GM23338 (cell line): Measurements from ENCODE around the gene CD80. TPM values are rescaled to one million over a fixed set of nuclear protein-coding genes. Genes with fewer than 3 reads are reported as not detected.
A peak's percentile ranks its signal among the peaks of the same experiment; 100 is the strongest.

Source experiments
- ATAC-seq: fragments of 200-7000 bp; cut with Tn5 transposase; 3 replicates; pipeline ENCODE4 v1.9.1; 2020
- DNase-seq: peaks from one replicate; pipeline ENCODE4 v3.0.0-alpha.2; 2015; ENCODE audit warnings: low spot score
- H2AFZ ChIP-seq: fragments of 200-600 bp; sonication (generic); 2 replicates; pipeline ENCODE4 v1.8.0; 2016; ENCODE audit warnings: antibody characterized with exemption, mild to moderate bottlenecking, moderate library complexity
- H3F3A ChIP-seq: fragments of 200-600 bp; sonication (generic); replicated peaks from 2 replicates; pipeline ENCODE4 v1.8.0; 2017; ENCODE audit warnings: antibody characterized with exemption, mixed run types, low read depth
- H3K27ac ChIP-seq: fragments of 200-600 bp; sonication (generic); 2 replicates; pipeline ENCODE4 v1.6.1; 2016; ENCODE audit warnings: low read depth
- H3K27me3 ChIP-seq: fragments of 200-600 bp; sonication (generic); 2 replicates; pipeline ENCODE4 v1.8.0; 2016; ENCODE audit warnings: mild to moderate bottlenecking, mixed run types, moderate library complexity; ENCODE audit not compliant: insufficient read depth
- H3K36me3 ChIP-seq: fragments of 200-600 bp; sonication (generic); 2 replicates; pipeline ENCODE4 v1.8.0; 2016; ENCODE audit warnings: mild to moderate bottlenecking; ENCODE audit not compliant: insufficient read depth
- H3K4me1 ChIP-seq: fragments of 200-600 bp; sonication (generic); 2 replicates; pipeline ENCODE4 v1.8.0; 2016; ENCODE audit warnings: mild to moderate bottlenecking, moderate library complexity; ENCODE audit not compliant: insufficient read depth
- H3K4me2 ChIP-seq: fragments of 200-600 bp; sonication (generic); 2 replicates; pipeline ENCODE4 v1.7.1; 2017; ENCODE audit warnings: mixed run types
- H3K4me3 ChIP-seq: fragments of 200-600 bp; sonication (generic); 2 replicates; pipeline ENCODE4 v1.6.1; 2016; ENCODE audit warnings: mixed run types
- H3K79me2 ChIP-seq: fragments of 200-600 bp; sonication (generic); replicated peaks from 2 replicates; pipeline ENCODE4 v1.8.0; 2017; ENCODE audit warnings: mild to moderate bottlenecking; ENCODE audit not compliant: insufficient read depth
- H3K9me2 ChIP-seq: fragments of 200-600 bp; sonication (generic); 2 replicates; pipeline ENCODE4 v1.8.0; 2017; ENCODE audit not compliant: insufficient read depth
- H4K20me1 ChIP-seq: fragments of 200-600 bp; sonication (generic); replicated peaks from 2 replicates; pipeline ENCODE4 v1.8.0; 2017; ENCODE audit warnings: mild to moderate bottlenecking; ENCODE audit not compliant: insufficient read depth
- H3K27ac Mint-ChIP-seq: 2 replicates; pipeline ENCODE4 v1.8.0; 2020; ENCODE audit warnings: inconsistent platforms, mild to moderate bottlenecking, moderate library complexity, mixed read lengths
- H3K27me3 Mint-ChIP-seq: 3 replicates; pipeline ENCODE4 v1.8.0; 2022; ENCODE audit warnings: low read depth, mild to moderate bottlenecking, moderate library complexity, mixed read lengths, inconsistent platforms; ENCODE audit not compliant: insufficient read depth, poor library complexity
- H3K36me3 Mint-ChIP-seq: 3 replicates; pipeline ENCODE4 v1.8.0; 2021; ENCODE audit warnings: low read depth, mild to moderate bottlenecking, inconsistent platforms, moderate library complexity, mixed read lengths
- H3K4me1 Mint-ChIP-seq: 3 replicates; pipeline ENCODE4 v1.8.0; 2020; ENCODE audit warnings: mild to moderate bottlenecking, inconsistent platforms, mixed read lengths
- H3K4me3 Mint-ChIP-seq: 3 replicates; pipeline ENCODE4 v1.8.0; 2021; ENCODE audit warnings: moderate library complexity, mild to moderate bottlenecking, inconsistent platforms, mixed read lengths
- H3K9me3 Mint-ChIP-seq: 3 replicates; pipeline ENCODE4 v1.8.0; 2020; ENCODE audit warnings: moderate library complexity, mild to moderate bottlenecking, inconsistent platforms, mixed read lengths
- CREB1 ChIP-seq: fragments of 250-450 bp; sonication (Bioruptor Pico); IDR thresholded peaks from 2 replicates; pipeline ENCODE4 v1.5.0; 2020; ENCODE audit warnings: low read depth, mild to moderate bottlenecking, moderate library complexity
- EZH2phosphoT487 ChIP-seq: fragments of 200-600 bp; sonication (generic); IDR thresholded peaks from one replicate; pipeline ENCODE4 v1.8.1; 2018; ENCODE audit warnings: antibody characterized with exemption; ENCODE audit not compliant: unreplicated experiment
- JUNB ChIP-seq: IDR thresholded peaks from one replicate; pipeline ENCODE4 v1.6.1; 2016; ENCODE audit warnings: antibody characterized with exemption; ENCODE audit not compliant: unreplicated experiment
- NANOG ChIP-seq: IDR thresholded peaks from 2 replicates; pipeline ENCODE4 v1.6.1; 2016; ENCODE audit warnings: antibody characterized with exemption, borderline replicate concordance
- POLR2AphosphoS5 ChIP-seq: IDR thresholded peaks from 2 replicates; pipeline ENCODE4 v1.6.1; 2016; ENCODE audit warnings: antibody characterized with exemption, low read depth
- ZNF114 ChIP-seq: fragments of 250-450 bp; sonication (Bioruptor Pico); IDR thresholded peaks from 2 replicates; pipeline ENCODE4 v1.5.0; 2020; ENCODE audit warnings: mild to moderate bottlenecking, moderate library complexity
- ZNF331 ChIP-seq: fragments of 250-450 bp; sonication (Bioruptor Pico); IDR thresholded peaks from 2 replicates; pipeline ENCODE4 v1.5.0; 2020; ENCODE audit warnings: low read depth, mild to moderate bottlenecking, moderate library complexity
- polyA plus RNA-seq: library from polyadenylated mRNA; unstranded; fragments of >200 nt; fragmentation: Nextera tagmentation; extraction: Ambion mirVana; gene quantifications from 2 replicates; pipeline ENCODE4 v1.2.1, GENCODE V29; 2016
- total RNA-seq: library from RNA; depleted of rRNA; stranded (reverse); fragments of >200 nt; shearing (Covaris generic); gene quantifications from 2 replicates; pipeline ENCODE4 v1.2.3, GENCODE V29; 2014
- TF ChIP-seq, protein P1 (sequence below): fragments of 250-450 bp; sonication (Bioruptor Pico); IDR thresholded peaks from 2 replicates; pipeline ENCODE4 v1.5.0; 2020; ENCODE audit warnings: mild to moderate bottlenecking, moderate library complexity
- TF ChIP-seq, protein P2 (sequence below): IDR thresholded peaks from one replicate; pipeline ENCODE4 v1.6.1; 2018; ENCODE audit warnings: antibody characterized with exemption; ENCODE audit not compliant: unreplicated experiment

The CD80 gene
- total and polyA plus RNA-seq, 2 experiments from 2014 or later, result not detected

DNA sequence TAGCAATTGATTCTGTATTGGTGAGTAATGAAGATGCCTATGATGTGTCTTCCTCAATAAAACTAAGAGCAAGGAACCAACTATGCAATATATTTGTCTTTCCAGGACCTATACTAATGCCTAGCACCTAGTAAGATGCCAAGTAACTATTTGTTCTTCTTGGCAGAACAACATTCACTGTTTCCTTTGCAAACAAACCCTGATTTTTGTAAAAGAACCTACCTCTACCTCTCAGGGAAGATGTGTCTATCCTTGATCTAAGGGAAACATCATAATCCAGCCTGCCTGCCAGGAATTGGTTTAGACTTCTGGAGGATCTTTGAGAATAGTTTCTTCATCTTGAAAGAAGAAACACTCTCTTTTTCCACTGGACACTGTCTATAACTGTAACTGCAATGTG is 16.1 kb upstream of the CD80 start (continued):
- TF ChIP-seq, protein P1, sequence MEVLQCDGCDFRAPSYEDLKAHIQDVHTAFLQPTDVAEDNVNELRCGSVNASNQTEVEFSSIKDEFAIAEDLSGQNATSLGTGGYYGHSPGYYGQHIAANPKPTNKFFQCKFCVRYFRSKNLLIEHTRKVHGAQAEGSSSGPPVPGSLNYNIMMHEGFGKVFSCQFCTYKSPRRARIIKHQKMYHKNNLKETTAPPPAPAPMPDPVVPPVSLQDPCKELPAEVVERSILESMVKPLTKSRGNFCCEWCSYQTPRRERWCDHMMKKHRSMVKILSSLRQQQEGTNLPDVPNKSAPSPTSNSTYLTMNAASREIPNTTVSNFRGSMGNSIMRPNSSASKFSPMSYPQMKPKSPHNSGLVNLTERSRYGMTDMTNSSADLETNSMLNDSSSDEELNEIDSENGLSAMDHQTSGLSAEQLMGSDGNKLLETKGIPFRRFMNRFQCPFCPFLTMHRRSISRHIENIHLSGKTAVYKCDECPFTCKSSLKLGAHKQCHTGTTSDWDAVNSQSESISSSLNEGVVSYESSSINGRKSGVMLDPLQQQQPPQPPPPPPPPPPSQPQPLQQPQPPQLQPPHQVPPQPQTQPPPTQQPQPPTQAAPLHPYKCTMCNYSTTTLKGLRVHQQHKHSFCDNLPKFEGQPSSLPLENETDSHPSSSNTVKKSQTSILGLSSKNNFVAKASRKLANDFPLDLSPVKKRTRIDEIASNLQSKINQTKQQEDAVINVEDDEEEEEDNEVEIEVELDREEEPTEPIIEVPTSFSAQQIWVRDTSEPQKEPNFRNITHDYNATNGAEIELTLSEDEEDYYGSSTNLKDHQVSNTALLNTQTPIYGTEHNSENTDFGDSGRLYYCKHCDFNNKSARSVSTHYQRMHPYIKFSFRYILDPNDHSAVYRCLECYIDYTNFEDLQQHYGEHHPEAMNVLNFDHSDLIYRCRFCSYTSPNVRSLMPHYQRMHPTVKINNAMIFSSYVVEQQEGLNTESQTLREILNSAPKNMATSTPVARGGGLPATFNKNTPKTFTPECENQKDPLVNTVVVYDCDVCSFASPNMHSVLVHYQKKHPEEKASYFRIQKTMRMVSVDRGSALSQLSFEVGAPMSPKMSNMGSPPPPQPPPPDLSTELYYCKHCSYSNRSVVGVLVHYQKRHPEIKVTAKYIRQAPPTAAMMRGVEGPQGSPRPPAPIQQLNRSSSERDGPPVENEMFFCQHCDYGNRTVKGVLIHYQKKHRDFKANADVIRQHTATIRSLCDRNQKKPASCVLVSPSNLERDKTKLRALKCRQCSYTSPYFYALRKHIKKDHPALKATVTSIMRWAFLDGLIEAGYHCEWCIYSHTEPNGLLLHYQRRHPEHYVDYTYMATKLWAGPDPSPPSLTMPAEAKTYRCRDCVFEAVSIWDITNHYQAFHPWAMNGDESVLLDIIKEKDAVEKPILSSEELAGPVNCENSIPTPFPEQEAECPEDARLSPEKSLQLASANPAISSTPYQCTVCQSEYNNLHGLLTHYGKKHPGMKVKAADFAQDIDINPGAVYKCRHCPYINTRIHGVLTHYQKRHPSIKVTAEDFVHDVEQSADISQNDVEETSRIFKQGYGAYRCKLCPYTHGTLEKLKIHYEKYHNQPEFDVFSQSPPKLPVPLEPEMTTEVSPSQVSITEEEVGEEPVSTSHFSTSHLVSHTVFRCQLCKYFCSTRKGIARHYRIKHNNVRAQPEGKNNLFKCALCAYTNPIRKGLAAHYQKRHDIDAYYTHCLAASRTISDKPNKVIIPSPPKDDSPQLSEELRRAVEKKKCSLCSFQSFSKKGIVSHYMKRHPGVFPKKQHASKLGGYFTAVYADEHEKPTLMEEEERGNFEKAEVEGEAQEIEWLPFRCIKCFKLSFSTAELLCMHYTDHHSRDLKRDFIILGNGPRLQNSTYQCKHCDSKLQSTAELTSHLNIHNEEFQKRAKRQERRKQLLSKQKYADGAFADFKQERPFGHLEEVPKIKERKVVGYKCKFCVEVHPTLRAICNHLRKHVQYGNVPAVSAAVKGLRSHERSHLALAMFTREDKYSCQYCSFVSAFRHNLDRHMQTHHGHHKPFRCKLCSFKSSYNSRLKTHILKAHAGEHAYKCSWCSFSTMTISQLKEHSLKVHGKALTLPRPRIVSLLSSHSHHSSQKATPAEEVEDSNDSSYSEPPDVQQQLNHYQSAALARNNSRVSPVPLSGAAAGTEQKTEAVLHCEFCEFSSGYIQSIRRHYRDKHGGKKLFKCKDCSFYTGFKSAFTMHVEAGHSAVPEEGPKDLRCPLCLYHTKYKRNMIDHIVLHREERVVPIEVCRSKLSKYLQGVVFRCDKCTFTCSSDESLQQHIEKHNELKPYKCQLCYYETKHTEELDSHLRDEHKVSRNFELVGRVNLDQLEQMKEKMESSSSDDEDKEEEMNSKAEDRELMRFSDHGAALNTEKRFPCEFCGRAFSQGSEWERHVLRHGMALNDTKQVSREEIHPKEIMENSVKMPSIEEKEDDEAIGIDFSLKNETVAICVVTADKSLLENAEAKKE (CRISPR knock-in tag), result no peak
- TF ChIP-seq ZNF114 (no peak), POLR2AphosphoS5 (no peak), ZNF331 (CRISPR knock-in tag) (no peak), NANOG (no peak), CREB1 (no peak)

DNA sequence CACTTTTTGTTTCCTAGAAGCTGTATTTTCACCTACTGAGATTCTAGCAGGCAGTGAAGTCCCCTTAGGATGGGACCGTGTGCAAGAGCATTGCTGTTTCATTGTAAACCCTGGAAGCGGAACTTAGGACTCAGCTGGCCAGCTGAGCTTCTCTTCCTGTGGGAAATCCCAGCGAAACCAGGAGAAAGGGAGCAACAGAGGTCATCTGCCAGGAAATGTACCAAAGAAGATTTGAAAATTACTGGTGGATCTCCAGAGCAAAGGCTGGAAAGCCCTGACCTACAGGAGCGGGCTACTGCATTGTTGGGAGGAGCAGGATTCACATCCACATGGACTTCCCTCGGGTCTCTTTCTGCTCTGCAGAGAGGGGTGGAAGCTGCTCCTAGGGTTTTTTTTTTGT is 12.3 kb upstream of the CD80 start:
- no peak overlapping the region for H3K4me2 ChIP-seq
- H3K36me3 Mint-ChIP-seq, result no peaks in the 10 kb centered on the region
- H2AFZ ChIP-seq, result peak overlapping the region; percentile 91
- no peaks in the 10 kb centered on the region for H3K36me3 ChIP-seq
- ATAC-seq, result no peak
- no peaks in the 10 kb centered on the region for H3K27me3 ChIP-seq
- H3K4me1 Mint-ChIP-seq, result no peaks in the 10 kb centered on the region
- H3K27me3 Mint-ChIP-seq, result peaks cover 4% of the 10 kb centered on the region
- H4K20me1 ChIP-seq, result no peaks in the 10 kb centered on the region
- H3K27ac Mint-ChIP-seq, result no peak overlapping the region
- H3K4me3 ChIP-seq, result no peak overlapping the region
- H3K9me2 ChIP-seq, result no peaks in the 10 kb centered on the region
- no peak for DNase-seq
- no peaks in the 10 kb centered on the region for H3K79me2 ChIP-seq
- H3K27ac ChIP-seq, result no peak overlapping the region
- H3F3A ChIP-seq, result no peaks in the 10 kb centered on the region
- H3K9me3 Mint-ChIP-seq, result no peaks in the 10 kb centered on the region
- no peak overlapping the region for H3K4me3 Mint-ChIP-seq
- H3K4me1 ChIP-seq, result no peaks in the 10 kb centered on the region
- no peak for TF ChIP-seq JUNB
- TF ChIP-seq EZH2phosphoT487, result no peak
- TF ChIP-seq, protein P2, sequence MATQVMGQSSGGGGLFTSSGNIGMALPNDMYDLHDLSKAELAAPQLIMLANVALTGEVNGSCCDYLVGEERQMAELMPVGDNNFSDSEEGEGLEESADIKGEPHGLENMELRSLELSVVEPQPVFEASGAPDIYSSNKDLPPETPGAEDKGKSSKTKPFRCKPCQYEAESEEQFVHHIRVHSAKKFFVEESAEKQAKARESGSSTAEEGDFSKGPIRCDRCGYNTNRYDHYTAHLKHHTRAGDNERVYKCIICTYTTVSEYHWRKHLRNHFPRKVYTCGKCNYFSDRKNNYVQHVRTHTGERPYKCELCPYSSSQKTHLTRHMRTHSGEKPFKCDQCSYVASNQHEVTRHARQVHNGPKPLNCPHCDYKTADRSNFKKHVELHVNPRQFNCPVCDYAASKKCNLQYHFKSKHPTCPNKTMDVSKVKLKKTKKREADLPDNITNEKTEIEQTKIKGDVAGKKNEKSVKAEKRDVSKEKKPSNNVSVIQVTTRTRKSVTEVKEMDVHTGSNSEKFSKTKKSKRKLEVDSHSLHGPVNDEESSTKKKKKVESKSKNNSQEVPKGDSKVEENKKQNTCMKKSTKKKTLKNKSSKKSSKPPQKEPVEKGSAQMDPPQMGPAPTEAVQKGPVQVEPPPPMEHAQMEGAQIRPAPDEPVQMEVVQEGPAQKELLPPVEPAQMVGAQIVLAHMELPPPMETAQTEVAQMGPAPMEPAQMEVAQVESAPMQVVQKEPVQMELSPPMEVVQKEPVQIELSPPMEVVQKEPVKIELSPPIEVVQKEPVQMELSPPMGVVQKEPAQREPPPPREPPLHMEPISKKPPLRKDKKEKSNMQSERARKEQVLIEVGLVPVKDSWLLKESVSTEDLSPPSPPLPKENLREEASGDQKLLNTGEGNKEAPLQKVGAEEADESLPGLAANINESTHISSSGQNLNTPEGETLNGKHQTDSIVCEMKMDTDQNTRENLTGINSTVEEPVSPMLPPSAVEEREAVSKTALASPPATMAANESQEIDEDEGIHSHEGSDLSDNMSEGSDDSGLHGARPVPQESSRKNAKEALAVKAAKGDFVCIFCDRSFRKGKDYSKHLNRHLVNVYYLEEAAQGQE, result no peak
- TF ChIP-seq NANOG, result no peak
- no peak for TF ChIP-seq ZNF114
